Stimulated activated CD4-positive, alpha-beta T cell treated with anti-CD3 and anti-CD28 coated beads, Interleukin-2, amount 100 ng/mL, for 24 hours (primary cell): Measurements from ENCODE around the gene SLC35F3.

Experiments
- DNase-seq, 2 donors: peaks; one replicate each; pipeline ENCODE4 v3.0.0-alpha.2; 2020

SLC35F3 gene

GRCh38 chr1:233981042-233981675 is 76.7 kb downstream of the SLC35F3 start:
- no peak for DNase-seq

- no peak for DNase-seq
Measured at GRCh38 chr1:233982827-233983518, 78.5 kb downstream of the SLC35F3 start.

GRCh38 chr1:233983811-233984210 is 79.3 kb downstream of the SLC35F3 start:
- DNase-seq: no peak

- no peak for DNase-seq
Measured at GRCh38 chr1:233988963-233989696, 84.7 kb downstream of the SLC35F3 start.

- DNase-seq: no peak
Measured at GRCh38 chr1:233990486-233990885, 86.0 kb downstream of the SLC35F3 start.

- DNase-seq: no peak
Measured at GRCh38 chr1:233993651-233994050, 89.2 kb downstream of the SLC35F3 start.

- DNase-seq: no peak
Measured at GRCh38 chr1:233994112-233994511, 89.6 kb downstream of the SLC35F3 start.

- no peak for DNase-seq
Measured at GRCh38 chr1:233998456-233998855, 94.0 kb downstream of the SLC35F3 start.

- no peak for DNase-seq
Measured at GRCh38 chr1:233998891-233999290, 94.4 kb downstream of the SLC35F3 start.

- DNase-seq: no peak
Measured at GRCh38 chr1:234000557-234001041, 96.1 kb downstream of the SLC35F3 start.

- DNase-seq: no peak
Measured at GRCh38 chr1:234001817-234002216, 97.3 kb downstream of the SLC35F3 start.

GRCh38 chr1:234004591-234004990 is 100.1 kb downstream of the SLC35F3 start:
- no peak for DNase-seq

- DNase-seq: no peak
Measured at GRCh38 chr1:234007684-234008083, 103.2 kb downstream of the SLC35F3 start.

GRCh38 chr1:234008591-234008990 is 104.1 kb downstream of the SLC35F3 start:
- DNase-seq: no peak

GRCh38 chr1:234009668-234010067 is 105.2 kb downstream of the SLC35F3 start:
- DNase-seq: no peak

GRCh38 chr1:234014208-234014607 is 109.7 kb downstream of the SLC35F3 start:
- no peak for DNase-seq

- no peak for DNase-seq
Measured at GRCh38 chr1:234018816-234019215, 114.3 kb downstream of the SLC35F3 start.

GRCh38 chr1:234019387-234019786 is 114.9 kb downstream of the SLC35F3 start:
- no peak for DNase-seq

- DNase-seq: no peak
Measured at GRCh38 chr1:234022302-234022701, 117.8 kb downstream of the SLC35F3 start.

- no peak for DNase-seq
Measured at GRCh38 chr1:234039603-234040002, 135.1 kb downstream of the SLC35F3 start.

- no peak for DNase-seq
Measured at GRCh38 chr1:234040446-234041317, 136.2 kb downstream of the SLC35F3 start.

- no peak for DNase-seq
Measured at GRCh38 chr1:234044079-234044478, 139.6 kb downstream of the SLC35F3 start.

- DNase-seq: no peak
Measured at GRCh38 chr1:234047123-234047522, 142.6 kb downstream of the SLC35F3 start.
